ENCODE measurements around the gene PDP2.

PDP2 gene

GRCh38 chr16:66903544-66904427, 23.5 kb downstream of the PDP2 start:
- no peak for DNase-seq (ENCODE audit: low read depth in 2 of 2)

- no peak for DNase-seq (ENCODE audit: low read depth in 2 of 2)
Observed at GRCh38 chr16:66904428-66904845, 24.1 kb downstream of the PDP2 start.

DNA sequence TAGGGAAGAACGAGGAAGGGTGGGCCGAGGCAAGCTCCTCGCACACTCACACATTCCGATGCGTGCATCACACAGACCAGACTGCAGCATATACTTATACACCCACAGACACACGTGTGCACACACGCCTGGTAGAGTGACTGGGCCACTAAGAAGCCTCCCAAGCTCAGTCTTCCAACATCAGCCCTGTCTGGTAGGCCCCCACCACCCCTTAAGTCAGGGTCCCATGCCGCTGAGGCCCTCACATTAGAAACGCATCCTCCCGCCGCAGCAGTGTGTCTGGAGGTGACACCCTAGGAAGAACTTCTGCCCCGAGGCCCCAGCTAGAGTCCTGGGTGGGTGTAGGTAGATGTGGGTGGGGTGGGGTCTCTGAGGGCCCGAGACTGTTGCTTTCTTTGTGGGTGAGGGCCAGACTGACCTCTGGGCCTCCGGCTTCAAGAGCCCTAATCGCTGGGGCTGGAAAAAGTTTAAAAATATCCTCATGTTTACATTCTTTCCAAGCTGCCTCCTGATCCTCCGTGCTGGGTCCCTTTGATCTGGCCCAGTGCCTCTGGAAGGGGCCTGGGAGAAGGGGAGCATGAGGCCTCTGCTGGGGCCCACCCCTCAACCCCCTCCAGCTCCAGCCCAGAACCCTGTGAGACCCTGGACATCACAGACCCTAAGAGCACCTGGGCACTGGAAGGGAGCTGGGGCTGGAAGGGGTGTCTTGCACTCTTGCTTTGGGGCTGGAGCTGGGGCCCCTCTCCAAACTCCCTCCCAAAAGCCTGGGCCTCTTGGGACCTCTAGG, 24.7 kb downstream of the PDP2 start:
- no peak for DNase-seq (ENCODE audit: low read depth in 2 of 2)

DNA sequence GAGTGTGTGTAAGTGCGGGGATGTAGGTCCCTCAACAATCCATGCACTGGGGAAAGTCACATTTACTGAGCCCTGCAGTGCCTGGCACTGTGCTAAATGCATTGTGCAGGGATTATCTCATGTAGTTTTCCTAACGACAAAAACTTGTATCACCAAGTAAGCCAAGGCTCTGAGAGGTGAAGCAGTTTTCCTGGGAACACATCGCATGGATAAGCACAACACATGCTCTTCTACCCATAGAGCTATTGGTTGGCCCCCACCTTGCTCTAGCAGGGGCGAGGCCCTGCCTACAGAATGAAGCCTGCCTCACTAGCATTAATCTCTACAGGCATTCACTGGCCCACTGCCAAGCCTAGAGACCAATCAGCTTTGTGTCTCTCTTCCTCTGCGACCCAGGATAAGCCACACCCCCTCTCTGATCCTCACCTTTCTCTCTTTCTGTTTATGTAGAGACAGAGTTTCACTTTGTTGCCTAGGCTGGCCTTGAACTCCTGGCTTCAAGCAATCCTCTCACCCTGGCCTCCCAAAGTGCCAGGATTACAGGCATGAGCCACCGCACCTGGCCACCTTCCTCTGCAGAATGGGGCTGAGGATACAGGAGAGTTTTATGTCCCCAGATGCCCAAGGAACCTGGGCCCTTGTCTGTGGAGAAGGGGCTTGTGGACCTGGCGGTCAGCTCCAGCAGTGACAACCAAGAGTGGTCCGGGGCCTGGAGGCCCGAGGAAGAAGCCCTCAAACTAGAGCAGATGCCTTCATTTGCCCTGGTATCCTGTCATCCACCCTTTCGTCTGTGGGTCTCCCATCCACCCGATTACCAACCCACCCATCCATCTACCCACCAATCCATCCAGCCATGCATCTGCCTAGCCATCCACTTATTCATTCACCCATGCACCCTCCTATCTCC, 25.6 kb downstream of the PDP2 start:
- DNase-seq (ENCODE audit: low read depth in 2 of 2), result no peak

DNA sequence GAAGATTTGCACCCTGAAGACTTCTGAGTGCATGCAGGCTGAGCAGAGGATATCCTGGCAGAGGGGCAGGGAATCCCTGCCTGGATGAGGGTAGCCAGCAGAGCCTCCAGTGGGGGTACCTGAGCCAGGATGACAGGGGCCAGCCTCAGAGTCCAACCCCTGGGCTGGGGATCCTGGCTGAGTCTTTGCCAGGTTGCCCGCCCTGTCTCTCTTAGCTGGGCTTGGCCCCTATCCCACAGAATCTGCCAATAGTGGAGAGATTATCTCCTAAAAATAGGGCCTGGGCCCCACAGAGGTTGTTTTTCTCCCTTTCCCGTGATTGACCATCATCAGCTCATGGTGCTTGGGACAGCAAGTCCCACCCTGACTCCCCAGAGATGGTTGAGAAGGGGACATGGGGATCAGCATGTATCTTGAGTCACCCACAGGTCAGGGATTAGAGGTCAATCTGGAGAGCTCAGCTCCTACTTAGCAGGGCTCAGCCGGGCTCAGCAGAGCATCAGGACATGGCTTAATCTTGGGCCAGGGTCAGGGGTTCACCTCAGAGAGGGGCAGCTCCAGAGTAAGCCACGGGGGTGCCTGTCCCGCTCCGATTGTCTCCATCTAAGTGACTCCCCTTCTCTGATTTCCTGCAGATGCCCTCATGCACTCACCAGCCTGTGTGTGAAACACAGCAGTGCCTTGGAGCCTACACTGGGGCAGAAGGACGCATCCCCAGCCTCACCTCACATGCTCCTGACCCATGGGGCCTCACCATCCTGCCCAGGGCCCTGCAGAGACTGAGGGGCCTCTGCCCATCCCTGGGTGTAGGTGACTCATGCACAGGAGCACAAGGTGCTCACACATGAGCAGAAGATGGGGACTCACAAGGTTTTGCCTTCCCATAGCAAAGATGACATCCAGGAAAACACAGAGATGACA, 26.9 kb downstream of the PDP2 start:
- no peak for DNase-seq (ENCODE audit: low read depth in 2 of 2)

GRCh38 chr16:66908116-66908515, 27.8 kb downstream of the PDP2 start:
- DNase-seq (ENCODE audit: low read depth in 2 of 2), result no peak

GRCh38 chr16:66908762-66909559, 28.6 kb downstream of the PDP2 start:
- no peak for DNase-seq (ENCODE audit: low read depth in 2 of 2)

DNA sequence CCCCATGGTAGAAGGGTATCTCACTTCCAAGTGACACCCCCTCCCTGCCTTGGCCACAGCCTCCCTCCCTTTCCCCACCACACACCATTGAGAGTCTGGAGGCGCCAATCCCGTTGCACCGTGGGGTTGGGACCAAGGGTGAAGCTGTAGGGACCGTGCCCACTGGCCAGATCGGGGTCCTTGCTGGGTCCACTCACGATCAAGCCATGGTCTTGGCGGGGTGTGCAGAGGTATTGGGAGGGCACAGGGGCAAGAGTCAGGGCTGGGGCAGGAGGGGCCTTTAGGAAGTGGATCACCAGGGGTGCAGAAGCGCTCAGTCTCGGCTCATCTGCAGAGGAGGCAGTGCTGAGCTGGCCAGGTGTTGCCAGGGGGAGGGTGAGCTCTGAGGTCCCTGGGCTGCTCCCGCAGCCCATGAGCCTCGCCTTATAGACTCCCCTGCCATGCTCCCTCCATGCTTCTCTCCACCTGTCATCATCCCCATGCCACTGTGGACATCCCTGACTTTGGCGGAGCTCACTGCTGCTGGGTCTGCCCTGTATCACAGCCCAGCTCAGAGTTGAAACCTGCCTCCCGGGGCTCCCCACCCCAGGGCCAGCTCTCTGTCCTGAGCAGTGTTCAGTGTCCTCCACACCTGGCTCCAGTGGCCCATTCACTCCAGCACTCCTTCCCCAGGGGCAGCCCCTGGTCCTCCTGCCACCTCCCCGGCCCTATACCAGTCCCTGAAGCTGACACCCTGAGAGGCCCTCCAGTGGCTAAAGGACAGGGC, 30.0 kb downstream of the PDP2 start:
- DNase-seq (ENCODE audit: low read depth in 2 of 2), result no peak

GRCh38 chr16:66911112-66911511, 30.8 kb downstream of the PDP2 start:
- no peak for DNase-seq (ENCODE audit: low read depth in 2 of 2)

DNA sequence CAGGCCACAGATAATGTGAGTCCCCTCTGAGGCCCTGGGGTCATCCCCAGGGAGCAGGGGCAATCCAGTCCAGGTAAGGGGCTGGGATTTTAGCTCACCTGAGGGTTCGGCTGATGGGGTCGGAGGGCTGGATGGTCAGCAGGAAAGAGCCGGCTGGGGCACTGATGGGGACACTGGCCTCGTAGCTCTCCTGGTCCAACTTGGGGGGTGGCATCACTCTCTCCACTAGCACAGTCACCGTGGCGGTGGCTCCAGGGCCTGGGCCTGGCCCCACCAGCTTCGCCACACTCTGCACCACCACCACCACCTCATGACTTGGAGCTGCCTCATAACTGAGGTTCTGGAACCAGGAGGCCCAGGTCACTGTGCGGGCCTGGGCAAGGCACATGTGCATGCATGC, 31.5 kb downstream of the PDP2 start:
- DNase-seq (ENCODE audit: low read depth in 2 of 2), result no peak

DNA sequence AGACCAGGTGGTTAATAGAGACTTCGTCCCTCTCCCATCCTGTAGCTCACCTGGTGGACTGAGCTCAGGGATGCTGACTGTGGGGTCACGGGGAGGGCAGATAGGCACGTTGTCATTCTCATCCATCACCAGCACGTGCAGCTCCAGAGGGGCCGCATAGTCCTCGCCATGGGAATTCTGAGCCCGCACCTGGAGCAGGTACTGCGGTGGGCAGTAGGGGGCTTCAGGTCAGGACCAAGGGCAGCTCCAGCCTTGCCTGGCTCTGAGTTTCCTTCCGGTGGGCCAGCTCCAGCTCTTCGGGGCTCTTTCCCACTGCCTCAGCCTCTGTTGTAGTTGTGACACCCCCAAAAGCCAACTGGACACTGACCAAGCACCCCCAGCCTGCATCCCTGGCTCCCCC, 32.8 kb downstream of the PDP2 start:
- DNase-seq (ENCODE audit: low read depth in 2 of 2), result no peak

DNA sequence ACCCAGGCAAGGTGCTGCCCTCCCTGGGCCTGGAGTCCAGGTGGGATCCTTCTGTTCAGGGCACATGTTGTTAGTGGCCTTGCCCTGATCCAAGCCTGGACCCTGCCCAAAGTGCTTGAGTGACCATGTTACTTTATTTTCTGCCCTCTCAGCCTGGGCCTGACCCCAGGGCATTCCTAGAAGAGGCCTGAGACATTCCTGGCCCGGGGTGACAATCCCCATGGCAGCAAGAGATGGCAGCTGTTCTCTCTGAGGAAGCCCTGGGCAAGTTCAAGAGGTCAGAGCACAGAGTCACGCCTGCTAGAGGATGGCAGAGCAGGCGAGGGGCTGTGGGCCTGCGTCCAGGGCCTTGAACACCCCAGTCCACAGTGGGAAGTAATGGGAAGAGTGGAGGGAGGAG, 33.4 kb downstream of the PDP2 start:
- DNase-seq (ENCODE audit: low read depth in 2 of 2), result no peak

DNA sequence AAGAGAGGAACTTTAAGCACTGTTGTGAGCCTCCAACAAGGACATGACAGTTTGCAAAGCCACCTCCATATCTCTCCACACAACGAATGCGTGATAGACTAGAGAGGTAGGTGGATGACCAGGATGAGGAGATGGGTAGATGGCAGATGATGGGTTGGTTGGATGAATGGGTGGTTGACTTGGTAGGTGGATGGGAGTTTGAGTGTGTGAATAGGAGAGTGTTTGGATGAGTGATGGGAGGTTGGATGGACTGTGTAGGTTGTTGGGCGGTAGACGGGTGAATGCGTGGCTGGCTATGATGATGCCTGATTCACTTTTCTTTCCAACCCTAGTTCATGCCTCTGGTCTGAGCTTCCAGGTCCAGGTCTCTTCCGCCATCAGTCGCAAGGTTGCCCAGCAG, 34.2 kb downstream of the PDP2 start:
- DNase-seq (ENCODE audit: low read depth in 2 of 2), result no peak

DNA sequence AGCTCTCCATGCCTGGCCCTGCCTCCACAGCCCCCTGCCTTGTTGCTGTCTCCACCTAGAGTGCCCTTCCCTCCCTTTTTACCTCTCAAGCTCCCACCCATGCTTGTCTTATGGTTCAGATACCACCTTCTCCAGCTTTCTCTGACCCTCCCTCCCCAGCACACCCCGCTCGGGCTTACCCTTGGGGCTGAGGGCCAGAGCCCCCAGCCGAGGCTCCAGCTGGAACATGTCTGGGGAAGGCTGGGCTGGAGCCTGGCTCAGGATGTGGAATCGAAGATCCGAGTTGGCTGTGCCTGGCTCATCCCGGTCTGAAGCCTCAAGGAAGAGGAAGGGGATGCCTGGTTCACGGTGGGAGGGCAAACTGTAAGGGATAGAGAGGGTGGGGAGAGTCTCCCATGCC, 34.7 kb downstream of the PDP2 start:
- DNase-seq (ENCODE audit: low read depth in 2 of 2), result no peak

- no peak for DNase-seq (ENCODE audit: low read depth in 2 of 2)
Observed at GRCh38 chr16:66916518-66916917, 36.2 kb downstream of the PDP2 start.

DNA sequence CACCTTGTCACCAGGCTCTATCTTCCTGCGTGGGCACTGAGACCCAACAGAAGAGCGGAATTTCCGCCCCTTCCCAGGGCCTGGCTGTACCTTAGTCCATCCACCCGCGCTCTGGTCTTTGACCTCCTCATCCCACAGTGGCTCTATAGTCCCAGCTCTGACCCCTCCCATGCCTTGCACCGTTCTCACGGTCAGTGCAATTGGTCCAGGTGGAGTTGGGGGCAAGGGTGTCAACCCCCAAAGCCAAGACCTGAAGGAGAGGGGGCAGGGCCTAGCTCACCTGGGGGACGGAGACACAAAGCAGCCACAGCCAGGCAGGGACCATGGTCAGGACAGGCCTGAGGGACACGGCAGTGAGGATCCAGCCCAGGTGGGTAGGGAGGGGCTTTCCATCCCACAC, 37.4 kb downstream of the PDP2 start:
- DNase-seq (ENCODE audit: low read depth in 2 of 2), result no peak

GRCh38 chr16:66918355-66918754, 38.0 kb downstream of the PDP2 start:
- no peak for DNase-seq (ENCODE audit: low read depth in 2 of 2)

- no peak for DNase-seq (ENCODE audit: low read depth in 2 of 2)
Observed at GRCh38 chr16:66918803-66919568, 38.7 kb downstream of the PDP2 start, which contains the start of gene CDH16. Gene CDH16, minus strand, starts transcription at chr16:66918885. Its CDS starts 820 bp downstream, at chr16:66918065.

Measured in stimulated activated CD8-positive, alpha-beta memory T cell treated with anti-CD3 and anti-CD28 coated beads, Interleukin-2, amount 100 ng/mL, for 1 hour (primary cell).